Tibial nerve (tissue), 4 donors: Measurements from ENCODE around the gene PCNX2. TPM values are rescaled to one million over a fixed set of nuclear protein-coding genes. Genes with fewer than 3 reads are reported as not detected.

Source experiments
- DNase-seq, 2 donors: peaks; one replicate each; pipeline ENCODE4 v3.0.0-alpha.2; 2019; ENCODE audit warnings: low spot score in 2 of 2
- H3K27ac ChIP-seq, 4 donors: fragments of 200-600 bp; sonication (generic) in 3 of 4; one replicate each; pipeline ENCODE4 v1.5.1; 2017 to 2019; ENCODE audit warnings: mild to moderate bottlenecking in 1 of 4
- H3K27me3 ChIP-seq, 2 donors: fragments of 200-600 bp; sonication (generic) in 1 of 2; one replicate each; pipeline versions ENCODE4 v1.5.1 to v1.6.0; 2017 to 2019
- H3K36me3 ChIP-seq, 3 donors: fragments of 200-600 bp; sonication (generic); one replicate each; pipeline ENCODE4 v1.5.1; 2018 to 2019
- H3K4me1 ChIP-seq, 4 donors: fragments of 200-600 bp; sonication (generic) in 3 of 4; one replicate each; pipeline ENCODE4 v1.5.1; 2017 to 2019
- H3K4me3 ChIP-seq, 4 donors: fragments of 200-600 bp; sonication (generic) in 3 of 4; one replicate each; pipeline ENCODE4 v1.5.1; 2017 to 2019; ENCODE audit warnings: mild to moderate bottlenecking in 1 of 4, moderate library complexity in 1 of 4
- H3K9me3 ChIP-seq, 4 donors: fragments of 200-600 bp; sonication (generic) in 3 of 4; one replicate each; pipeline ENCODE4 v1.5.1; 2017 to 2019
- EP300 ChIP-seq, 2 donors: sonication (generic); formaldehyde crosslinking; IDR thresholded peaks; one replicate each; pipeline ENCODE4 v1.6.1; 2017; ENCODE audit warnings: antibody characterized with exemption in 2 of 2, mild to moderate bottlenecking in 1 of 2
- POLR2A ChIP-seq, 2 donors: fragments of 450-650 bp; IDR thresholded peaks; one replicate each; pipeline ENCODE4 v1.6.1; 2017; ENCODE audit warnings: antibody characterized with exemption in 2 of 2, mild to moderate bottlenecking in 2 of 2, moderate library complexity in 2 of 2
- WGBS, 2 donors: methylation state at CpG; one replicate each; pipeline ENCODE4 v1.1.5; 2018; 5-methylcytosine and 5-hydroxymethylcytosine counted together
- total RNA-seq, 4 donors: library from RNA; depleted of rRNA; stranded (reverse); fragments of >200 nt; gene quantifications; one replicate each; pipeline ENCODE4 v1.1.0, GENCODE V29; 2016
- TF ChIP-seq, protein P1 (sequence below), 5 experiments: fragments of 200-600 bp in 3 of 5; fragments of 450-650 bp in 2 of 5; sonication (generic) in 3 of 5; IDR thresholded peaks; one replicate each; pipeline ENCODE4 v1.5.1; 2016 to 2019; ENCODE audit warnings: antibody characterized with exemption in 5 of 5, mild to moderate bottlenecking in 3 of 5, moderate library complexity in 2 of 5

PCNX2 gene
- total RNA-seq, 4 donors from 2014 or later, result 10.2 to 32.1 (median 19.2) TPM

DNA sequence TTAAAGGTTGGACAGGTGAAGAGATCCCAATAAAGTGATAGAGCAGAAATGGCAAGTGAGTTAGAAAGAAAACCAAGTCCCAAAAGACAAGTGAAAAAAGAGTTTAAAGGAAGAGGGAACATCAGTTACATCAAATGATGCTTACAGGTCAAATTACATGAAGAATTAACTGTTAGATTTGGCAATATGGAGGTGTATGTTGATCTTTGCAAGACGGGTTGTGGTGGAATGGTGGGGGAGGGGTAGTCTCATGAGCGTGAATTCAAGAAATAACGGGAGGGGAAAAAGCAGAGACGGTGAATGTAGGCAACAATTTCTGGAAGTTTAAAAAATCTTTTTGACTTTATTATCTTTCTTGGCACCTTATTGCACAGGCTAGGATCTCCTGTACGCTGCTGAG is 268.5 kb downstream of the PCNX2 start:
- 73 to 81% methylated on average over 5 of the region's 5 CpGs for WGBS, 2 donors

DNA sequence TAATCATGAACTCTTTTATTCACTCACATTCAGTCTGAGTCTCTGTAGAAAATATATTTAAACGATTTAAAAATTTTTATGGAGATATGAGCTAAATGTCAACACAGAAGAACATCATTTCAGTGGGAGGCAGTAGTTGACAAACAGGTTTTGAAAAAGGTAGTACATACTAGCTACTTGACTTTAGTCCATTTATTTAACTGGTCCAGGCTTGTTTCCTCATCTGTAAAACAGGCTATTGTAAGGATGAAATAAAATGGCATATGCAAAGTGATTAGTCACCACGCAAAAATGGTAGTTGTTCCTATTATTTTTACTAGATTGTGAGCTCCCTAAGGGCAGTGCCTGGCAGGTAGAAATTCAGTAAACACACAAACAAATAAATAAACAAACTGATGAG is 270.0 kb downstream of the PCNX2 start:
- WGBS, 2 donors, result 82 to 88% methylated on average over 2 of the region's 2 CpGs
- no peaks in the 10 kb centered on the region for H3K27me3 ChIP-seq
- H3K27ac ChIP-seq, result no peak overlapping the region
- peaks cover 0 to 4% (median 0%) of the 10 kb centered on the region in 3 donors for H3K36me3 ChIP-seq
- no peak overlapping the region for H3K4me3 ChIP-seq
- H3K4me1 ChIP-seq, result peaks cover 0 to 13% (median 3%) of the 10 kb centered on the region in 4 donors
- H3K9me3 ChIP-seq, result no peaks in the 10 kb centered on the region
- no peak for TF ChIP-seq EP300 (IDR thresholded peaks at IDR 0.05)
- DNase-seq, result no peak

More for the DNA sequence above, 268.5 kb downstream of the PCNX2 start:
- no peaks in the 10 kb centered on the region for H3K27me3 ChIP-seq
- H3K36me3 ChIP-seq, result peaks cover 0 to 4% (median 0%) of the 10 kb centered on the region in 3 donors
- H3K27ac ChIP-seq, result no peak overlapping the region
- no peak for DNase-seq
- TF ChIP-seq POLR2A (IDR thresholded peaks at IDR 0.05) (no peak), EP300 (IDR thresholded peaks at IDR 0.05) (no peak)
- TF ChIP-seq, protein P1, sequence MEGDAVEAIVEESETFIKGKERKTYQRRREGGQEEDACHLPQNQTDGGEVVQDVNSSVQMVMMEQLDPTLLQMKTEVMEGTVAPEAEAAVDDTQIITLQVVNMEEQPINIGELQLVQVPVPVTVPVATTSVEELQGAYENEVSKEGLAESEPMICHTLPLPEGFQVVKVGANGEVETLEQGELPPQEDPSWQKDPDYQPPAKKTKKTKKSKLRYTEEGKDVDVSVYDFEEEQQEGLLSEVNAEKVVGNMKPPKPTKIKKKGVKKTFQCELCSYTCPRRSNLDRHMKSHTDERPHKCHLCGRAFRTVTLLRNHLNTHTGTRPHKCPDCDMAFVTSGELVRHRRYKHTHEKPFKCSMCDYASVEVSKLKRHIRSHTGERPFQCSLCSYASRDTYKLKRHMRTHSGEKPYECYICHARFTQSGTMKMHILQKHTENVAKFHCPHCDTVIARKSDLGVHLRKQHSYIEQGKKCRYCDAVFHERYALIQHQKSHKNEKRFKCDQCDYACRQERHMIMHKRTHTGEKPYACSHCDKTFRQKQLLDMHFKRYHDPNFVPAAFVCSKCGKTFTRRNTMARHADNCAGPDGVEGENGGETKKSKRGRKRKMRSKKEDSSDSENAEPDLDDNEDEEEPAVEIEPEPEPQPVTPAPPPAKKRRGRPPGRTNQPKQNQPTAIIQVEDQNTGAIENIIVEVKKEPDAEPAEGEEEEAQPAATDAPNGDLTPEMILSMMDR (IDR thresholded peaks at IDR 0.05), result no peak
- H3K4me1 ChIP-seq, result no peaks in the 10 kb centered on the region
- no peak overlapping the region for H3K4me3 ChIP-seq
- no peaks in the 10 kb centered on the region for H3K9me3 ChIP-seq

GRCh38 chr1:233025157-233025556 is 270.4 kb downstream of the PCNX2 start:
- WGBS, 2 donors, result 68 to 74% methylated on average over 11 to 12 of the region's 12 CpGs
- no peak overlapping the region for H3K4me3 ChIP-seq
- no peaks in the 10 kb centered on the region for H3K9me3 ChIP-seq
- H3K36me3 ChIP-seq, result peaks cover 0 to 4% (median 0%) of the 10 kb centered on the region in 3 donors
- no peak overlapping the region for H3K27ac ChIP-seq
- peaks cover 0 to 17% (median 3%) of the 10 kb centered on the region in 4 donors for H3K4me1 ChIP-seq
- TF ChIP-seq, protein P1 (IDR thresholded peaks at IDR 0.05), result peak in 2 of 5 experiments; percentile 12 to 21
- TF ChIP-seq EP300 (IDR thresholded peaks at IDR 0.05), result no peak
- no peaks in the 10 kb centered on the region for H3K27me3 ChIP-seq
- DNase-seq, result no peak

GRCh38 chr1:233024199-233024598 is 271.3 kb downstream of the PCNX2 start:
- no peak for DNase-seq
- Histone ChIP-seq H3K9me3 (no peaks in the 10 kb centered on the region), H3K4me1 (peaks cover 0 to 25% (median 3%) of the 10 kb centered on the region in 4 donors), H3K36me3 (peaks cover 0 to 4% (median 0%) of the 10 kb centered on the region in 3 donors), H3K27me3 (no peaks in the 10 kb centered on the region), H3K27ac (no peak overlapping the region), H3K4me3 (no peak overlapping the region)
- 89 to 93% methylated on average over 9 of the region's 9 CpGs for WGBS, 2 donors
- TF ChIP-seq, protein P1 (IDR thresholded peaks at IDR 0.05), result no peak
- TF ChIP-seq EP300 (IDR thresholded peaks at IDR 0.05) (no peak), POLR2A (IDR thresholded peaks at IDR 0.05) (no peak)

- H3K9me3 ChIP-seq, result no peaks in the 10 kb centered on the region
- H3K27ac ChIP-seq, result no peak overlapping the region
- H3K4me1 ChIP-seq, result peaks cover 0 to 26% (median 3%) of the 10 kb centered on the region in 4 donors
- TF ChIP-seq, protein P1 (IDR thresholded peaks at IDR 0.05), result no peak
- no peak for TF ChIP-seq POLR2A (IDR thresholded peaks at IDR 0.05)
- no peak for TF ChIP-seq EP300 (IDR thresholded peaks at IDR 0.05)
- WGBS, 2 donors, result 97 to 100% methylated on average over 2 of the region's 2 CpGs
- no peak for DNase-seq
- no peak overlapping the region for H3K4me3 ChIP-seq
- H3K27me3 ChIP-seq, result no peaks in the 10 kb centered on the region
- H3K36me3 ChIP-seq, result peaks cover 0 to 4% (median 0%) of the 10 kb centered on the region in 3 donors
These were observed 273.3 kb downstream of the PCNX2 start for GRCh38 chr1:233022246-233022645.

- H3K27ac ChIP-seq, result peak overlapping the region in 2 of 4 donors; percentile 29 to 38
- TF ChIP-seq, protein P1 (IDR thresholded peaks at IDR 0.05), result no peak
- no peak for TF ChIP-seq EP300 (IDR thresholded peaks at IDR 0.05)
- TF ChIP-seq POLR2A (IDR thresholded peaks at IDR 0.05), result no peak
These were observed 275.1 kb downstream of the PCNX2 start for GRCh38 chr1:233020426-233020825.

More at GRCh38 chr1:233020426-233020825, 275.1 kb downstream of the PCNX2 start:
- H3K27me3 ChIP-seq, result no peaks in the 10 kb centered on the region
- no peak for DNase-seq
- no peak overlapping the region for H3K4me3 ChIP-seq
- H3K4me1 ChIP-seq, result peaks cover 0 to 26% (median 3%) of the 10 kb centered on the region in 4 donors
- no peaks in the 10 kb centered on the region for H3K9me3 ChIP-seq
- H3K36me3 ChIP-seq, result peaks cover 0 to 4% (median 0%) of the 10 kb centered on the region in 3 donors
- 34 to 41% methylated on average over 8 of the region's 8 CpGs for WGBS, 2 donors
